HG03060 (cell line): ENCODE data around the gene OSGIN1.

Experiments
- ATAC-seq: cut with Tn5 transposase; IDR thresholded peaks from one replicate; pipeline ENCODE4 v1.9.1; 2021; ENCODE audit warnings: low read depth, moderate number of reproducible peaks; ENCODE audit not compliant: unreplicated experiment

OSGIN1 gene

DNA sequence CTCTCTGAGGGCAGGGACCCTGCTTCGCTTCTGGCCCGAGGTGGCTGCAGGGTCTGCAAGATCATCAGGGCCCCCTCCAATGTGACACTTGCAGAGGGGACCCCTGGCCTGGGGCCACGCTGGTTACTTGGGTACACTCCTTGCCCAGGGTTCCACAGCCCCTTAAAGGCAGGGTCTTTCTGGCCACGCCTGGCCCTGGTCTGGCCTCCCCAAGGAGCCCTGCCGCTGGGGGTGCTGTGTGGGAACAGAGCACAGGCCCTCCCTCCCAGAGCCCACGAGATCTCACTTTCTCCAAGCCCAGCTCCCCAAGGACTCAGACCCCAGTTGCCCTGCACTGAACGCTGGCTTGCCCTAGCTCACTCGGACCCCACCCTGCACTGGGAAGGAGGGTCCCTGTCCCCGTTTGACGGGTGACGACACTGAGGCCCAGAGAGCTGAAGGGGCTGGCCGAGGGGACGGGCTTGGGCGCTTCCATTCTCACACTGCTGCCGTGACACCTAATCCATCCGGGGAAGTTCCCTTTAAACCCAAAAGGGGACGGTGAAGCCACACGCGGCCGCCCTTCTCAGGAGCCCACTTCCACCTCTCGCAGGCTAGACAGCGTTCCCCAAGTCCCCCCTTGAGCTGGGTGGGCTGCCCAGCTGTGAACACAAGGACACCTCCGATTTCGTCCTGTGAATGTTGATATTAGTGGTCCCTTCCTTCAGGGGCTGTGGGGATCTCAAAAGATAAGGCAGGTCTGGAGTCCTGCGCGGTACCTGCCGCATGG is 26.9 kb upstream of the OSGIN1 start:
- no peak for ATAC-seq

- no peak for ATAC-seq
Observed at GRCh38 chr16:83926726-83927397, 26.2 kb upstream of the OSGIN1 start.

- no peak for ATAC-seq
Observed at GRCh38 chr16:83928341-83929055, 24.5 kb upstream of the OSGIN1 start.

DNA sequence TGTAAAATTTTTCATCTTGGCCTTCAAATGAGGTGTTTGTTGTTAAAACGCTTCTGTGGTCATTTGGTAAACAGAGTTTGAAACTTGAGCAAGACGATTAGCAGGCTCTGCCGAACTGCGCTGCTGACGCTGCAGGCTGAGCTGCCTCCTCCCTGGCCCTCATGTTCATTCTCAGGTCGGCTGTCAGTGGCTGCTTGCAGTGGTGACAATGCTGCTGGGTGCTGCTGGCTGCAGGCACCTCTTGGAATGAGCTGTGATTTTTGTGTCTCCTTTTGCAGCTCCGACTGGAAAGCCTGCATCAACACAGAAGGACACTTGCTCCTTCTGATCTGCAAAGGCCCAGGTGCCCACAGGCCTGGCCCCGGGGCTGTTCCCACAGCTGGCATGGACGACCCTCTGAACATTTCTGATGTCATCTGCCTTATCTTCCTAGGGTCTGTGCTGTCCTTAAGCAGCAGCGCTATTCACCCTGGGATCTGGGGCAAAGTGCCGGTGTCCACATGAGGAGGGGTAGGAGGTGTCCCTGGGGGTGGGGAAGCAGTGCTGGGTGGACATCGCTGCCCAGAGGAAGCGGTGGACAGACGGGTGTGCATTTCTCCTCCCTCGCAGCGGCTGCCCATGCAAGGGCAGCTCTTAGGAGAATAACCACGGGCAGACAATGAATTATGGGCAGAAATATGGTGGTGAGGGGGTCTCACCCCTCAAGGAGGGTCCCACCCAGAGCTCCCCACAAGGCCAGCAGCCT is 23.1 kb upstream of the OSGIN1 start:
- ATAC-seq, result no peak

DNA sequence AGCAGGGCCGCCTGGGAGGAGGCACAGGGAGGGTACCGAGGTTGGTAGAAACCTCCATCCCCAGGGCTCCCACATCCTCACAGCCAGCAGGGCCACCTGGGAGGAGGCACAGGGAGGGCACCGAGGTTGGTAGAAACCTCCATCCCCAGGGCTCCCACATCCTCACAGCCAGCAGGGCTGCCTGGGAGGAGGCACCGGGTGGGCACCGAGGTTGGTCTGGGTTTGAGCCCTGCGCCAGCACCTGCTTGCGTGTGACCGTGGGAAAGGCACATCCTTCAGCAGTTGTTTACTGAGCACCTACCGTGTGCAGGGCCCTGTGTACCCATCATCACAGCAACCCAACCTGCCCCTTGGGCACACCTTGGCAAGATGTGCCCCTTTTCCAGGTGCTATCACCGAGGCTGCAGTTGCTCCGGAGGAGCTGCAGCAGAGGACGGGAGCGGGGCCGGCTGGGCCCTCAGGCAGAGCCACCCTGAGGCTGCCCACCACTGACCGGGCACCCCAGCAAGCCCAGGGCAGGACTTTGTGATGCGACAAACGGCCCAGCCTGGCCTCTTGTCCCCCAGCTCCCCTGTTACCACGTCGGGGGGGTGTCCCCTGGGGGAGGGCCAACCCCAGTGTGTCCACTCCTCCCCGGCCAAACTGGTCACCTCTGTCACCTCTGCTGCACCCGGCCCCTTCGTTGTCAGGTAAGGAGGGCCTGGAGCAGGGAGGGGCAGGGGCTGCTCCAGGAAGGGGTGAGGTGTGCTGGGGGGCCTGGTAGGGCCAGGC is 22.1 kb upstream of the OSGIN1 start:
- ATAC-seq, result no peak

- ATAC-seq, result no peak
Observed at GRCh38 chr16:83931556-83931955, 21.5 kb upstream of the OSGIN1 start.

GRCh38 chr16:83932304-83932703 is 20.7 kb upstream of the OSGIN1 start:
- no peak for ATAC-seq

- no peak for ATAC-seq
Observed at GRCh38 chr16:83932955-83933673, 19.9 kb upstream of the OSGIN1 start.

GRCh38 chr16:83933885-83934683 is 19.0 kb upstream of the OSGIN1 start:
- ATAC-seq, result no peak

DNA sequence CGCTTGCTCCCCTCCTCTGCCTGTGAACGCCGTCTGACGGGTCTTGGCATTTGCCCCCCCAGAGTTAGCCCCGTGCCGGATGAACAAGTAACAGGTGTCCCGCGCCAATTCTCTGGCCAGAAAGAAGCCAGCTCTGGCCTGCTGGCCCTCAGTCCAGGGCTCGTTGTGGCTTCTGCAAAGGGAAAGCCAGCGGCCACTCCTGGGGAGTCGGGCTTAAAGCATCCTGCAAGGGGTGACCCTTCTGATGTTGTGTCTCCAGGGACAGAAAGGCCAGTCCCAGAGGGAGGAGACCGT is 18.4 kb upstream of the OSGIN1 start:
- no peak for ATAC-seq

DNA sequence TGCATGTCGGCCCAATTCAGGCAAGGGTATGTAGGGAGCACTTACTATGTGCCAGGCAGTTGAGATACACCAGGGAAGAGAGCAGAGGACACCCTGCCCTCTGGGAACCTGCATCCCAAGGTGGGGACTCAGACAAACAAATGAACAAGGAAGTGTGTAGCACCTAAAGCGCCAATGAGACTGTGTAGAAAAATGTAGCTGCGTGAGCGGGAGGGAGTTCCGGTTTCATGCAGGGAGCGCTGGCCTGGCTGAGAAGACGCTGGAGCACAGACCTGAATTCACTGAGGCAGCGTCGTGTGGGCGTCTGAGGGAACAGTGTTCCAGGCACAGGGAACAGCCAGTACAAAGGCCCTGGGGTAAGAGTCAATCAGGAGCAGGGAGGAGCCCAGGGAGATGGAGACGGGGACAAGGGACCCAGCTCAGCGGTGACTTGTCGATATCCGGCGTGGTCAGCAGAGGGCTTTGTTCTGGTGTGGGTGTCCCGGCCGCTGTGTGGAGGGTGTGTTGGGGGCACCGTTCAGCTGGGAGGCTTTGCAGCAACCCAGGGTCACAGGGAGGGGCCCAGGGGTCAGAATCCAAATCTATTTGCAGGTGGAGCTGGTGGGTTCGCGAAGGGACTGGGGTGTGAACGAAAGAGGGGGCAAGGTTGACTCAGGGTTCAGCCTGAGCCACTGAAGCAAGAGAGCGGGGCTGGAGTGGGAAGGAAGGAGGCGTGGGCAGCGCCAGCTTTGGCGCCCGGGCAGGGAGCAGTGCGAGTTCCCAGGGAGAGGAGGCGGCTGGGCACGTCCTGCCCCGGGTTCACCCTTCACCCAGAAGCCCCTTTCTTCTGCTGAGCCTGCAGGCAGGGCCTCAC is 17.8 kb upstream of the OSGIN1 start:
- no peak for ATAC-seq

DNA sequence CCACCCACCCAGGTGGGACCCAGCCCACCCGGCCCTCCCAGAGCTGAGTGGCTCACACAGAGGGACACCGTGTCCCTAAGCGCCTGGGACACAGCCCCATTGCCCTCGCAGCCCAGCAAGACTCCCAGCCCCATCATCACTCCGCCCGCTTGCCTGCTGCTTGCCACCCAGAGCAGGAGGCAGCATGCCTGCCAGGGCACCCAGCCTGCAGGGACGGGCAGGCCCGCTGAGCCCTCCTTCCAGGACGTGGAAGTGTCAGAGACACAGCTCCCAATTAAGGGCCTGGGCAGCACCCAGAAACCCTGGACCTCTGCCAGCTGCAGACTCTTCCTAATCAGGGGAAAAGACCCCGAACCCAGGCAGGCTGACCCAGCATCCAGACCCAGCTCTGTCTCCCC is 17.2 kb upstream of the OSGIN1 start:
- ATAC-seq, result no peak

- ATAC-seq, result no peak
Observed at GRCh38 chr16:83936581-83937165, 16.4 kb upstream of the OSGIN1 start.

DNA sequence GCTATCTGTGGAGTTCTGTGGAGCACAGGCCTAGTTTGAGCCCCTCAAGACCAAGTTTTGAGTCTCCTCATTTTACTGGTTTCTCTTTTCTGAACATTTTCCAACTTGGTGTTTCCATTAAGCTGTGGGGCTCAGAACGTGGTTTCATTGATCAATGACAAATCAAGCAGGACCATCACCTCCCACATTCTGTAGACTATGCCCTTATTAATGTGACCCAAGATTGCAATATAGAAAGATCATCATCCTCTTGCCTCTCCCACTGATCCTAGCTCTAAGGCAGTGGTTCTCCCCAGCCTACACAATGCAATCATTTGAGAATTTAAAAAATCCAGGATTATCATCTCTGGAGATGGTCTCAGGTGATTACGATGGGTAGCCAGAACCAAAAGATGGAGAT is 15.8 kb upstream of the OSGIN1 start:
- ATAC-seq, result no peak

- no peak for ATAC-seq
Observed at GRCh38 chr16:83937922-83938885, 14.8 kb upstream of the OSGIN1 start.

DNA sequence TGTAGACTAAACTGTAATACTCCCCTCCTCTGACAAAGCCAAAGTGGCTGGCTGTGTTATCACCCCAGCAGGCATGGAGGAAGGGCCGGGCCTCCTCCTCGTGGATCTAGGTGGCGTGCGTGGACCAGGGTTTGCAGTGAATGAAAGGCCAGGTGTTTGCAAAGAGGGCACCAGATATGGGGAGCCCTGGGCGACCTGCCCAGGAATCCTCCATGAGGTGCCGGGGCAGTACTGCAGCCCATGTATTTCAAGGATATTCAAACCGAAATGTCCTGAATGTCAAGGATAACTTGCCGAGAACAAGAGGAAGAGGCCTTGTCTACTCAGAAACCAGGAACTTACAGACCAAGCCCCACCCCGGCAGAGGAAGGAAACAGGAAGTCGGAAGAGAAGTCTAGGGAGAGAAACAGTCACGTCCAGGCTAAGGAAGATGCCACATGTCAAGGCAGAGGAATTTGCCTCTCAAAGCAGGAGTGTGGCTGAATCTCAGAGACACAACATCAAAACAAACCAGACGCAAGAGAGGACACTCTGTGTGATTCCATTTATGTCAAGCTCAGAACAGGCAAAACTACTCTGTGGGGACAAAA is 13.7 kb upstream of the OSGIN1 start:
- no peak for ATAC-seq
